ENCODE measurements around the gene MALL. TPM values are rescaled to one million over a fixed set of nuclear protein-coding genes. Genes with fewer than 3 reads are reported as not detected.
"Not testable (repeated sequence)": the region's sequence is repeated elsewhere in the genome, so short reads cannot be mapped to it uniquely, and the experiment has no call there.

The MALL gene
- polyA plus RNA-seq (ENCODE audit: insufficient read length in 10 of 10) = 10 to 100 TPM in 5 of 10 donors, 1 to 10 TPM in 5; 6.6 to 15.7 (median 9.9) TPM
- long read RNA-seq, donor 1, partial matches to known transcripts = 0 of 1 reads
- long read RNA-seq, donor 1, other reads (novel, unspliced or antisense) = 0 of 1 reads
- long read RNA-seq, donor 2, partial matches to known transcripts = 0 of 1 reads
- long read RNA-seq, donor 2, other reads (novel, unspliced or antisense) = 0 of 1 reads
- long read RNA-seq, donor 3 = 0 reads
- long read RNA-seq, donor 4, partial matches to known transcripts = 0 of 1 reads
- long read RNA-seq, donor 4, other reads (novel, unspliced or antisense) = 0 of 1 reads
- long read RNA-seq, donor 5, partial matches to known transcripts = 6 of 6 reads
- long read RNA-seq, donor 5, other reads (novel, unspliced or antisense) = 0 of 6 reads
- long read RNA-seq, donor 6 = 0 reads
- long read RNA-seq, donor 7, partial matches to known transcripts = 0 of 2 reads
- long read RNA-seq, donor 7, other reads (novel, unspliced or antisense) = 0 of 2 reads
- long read RNA-seq, donor 8 = 0 reads
- long read RNA-seq, donor 9, partial matches to known transcripts = 0 of 1 reads
- long read RNA-seq, donor 9, other reads (novel, unspliced or antisense) = 0 of 1 reads

DNA sequence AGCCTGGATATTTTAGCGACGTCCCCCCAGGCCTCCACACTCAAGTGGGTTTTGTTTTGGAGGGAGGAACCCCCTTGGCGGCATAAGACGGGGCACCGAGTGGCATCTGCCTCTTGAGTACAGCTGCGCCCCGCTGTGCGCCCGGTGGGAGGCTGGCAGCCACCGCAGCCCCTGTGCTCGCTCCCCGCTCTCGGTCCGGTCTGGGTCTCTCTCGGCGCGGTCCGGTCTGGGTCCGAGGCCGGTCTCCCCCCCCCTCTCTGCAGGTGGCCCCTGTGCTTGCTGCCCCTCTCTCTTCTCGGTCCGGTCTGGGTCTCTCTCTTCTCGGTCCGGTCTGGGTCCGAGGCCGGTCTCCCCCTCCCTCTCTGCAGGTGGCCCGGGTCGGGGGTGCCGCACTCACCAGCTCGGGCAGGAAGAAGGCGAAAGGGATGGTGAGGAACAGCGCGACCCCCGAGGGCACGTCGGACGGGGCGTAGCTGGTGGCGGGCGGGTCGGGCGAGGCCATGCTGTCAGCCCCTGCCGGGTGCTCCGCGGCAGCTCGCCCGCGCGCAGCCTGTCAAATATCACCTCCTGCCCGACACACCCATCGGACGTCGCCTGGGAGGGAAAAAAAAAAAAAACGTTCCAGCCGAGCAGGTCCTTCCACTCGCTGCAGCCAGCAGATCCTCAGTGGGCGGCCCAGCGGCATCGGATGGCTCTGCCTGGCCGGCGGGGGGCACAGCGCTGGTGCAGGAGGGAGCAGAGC lies at the start of gene MALL:
TSS of gene MALL (minus strand) at position 532 of the 742 bp plus-strand sequence. CDS start at position 502, 30 bp downstream.
- DNase-seq = no peak

GRCh38 chr2:110157153-110157793 lies 41.7 kb upstream of the MALL start:
- peak; percentile 47 to 66 (median 48) for DNase-seq

GRCh38 chr2:110154828-110155227 lies 39.2 kb upstream of the MALL start:
- DNase-seq = not testable (repeated sequence)

GRCh38 chr2:110154188-110154587 lies 38.6 kb upstream of the MALL start:
- DNase-seq = not testable (repeated sequence)

- no peak for DNase-seq
These were observed 37.8 kb upstream of the MALL start for GRCh38 chr2:110153416-110153815.

DNA sequence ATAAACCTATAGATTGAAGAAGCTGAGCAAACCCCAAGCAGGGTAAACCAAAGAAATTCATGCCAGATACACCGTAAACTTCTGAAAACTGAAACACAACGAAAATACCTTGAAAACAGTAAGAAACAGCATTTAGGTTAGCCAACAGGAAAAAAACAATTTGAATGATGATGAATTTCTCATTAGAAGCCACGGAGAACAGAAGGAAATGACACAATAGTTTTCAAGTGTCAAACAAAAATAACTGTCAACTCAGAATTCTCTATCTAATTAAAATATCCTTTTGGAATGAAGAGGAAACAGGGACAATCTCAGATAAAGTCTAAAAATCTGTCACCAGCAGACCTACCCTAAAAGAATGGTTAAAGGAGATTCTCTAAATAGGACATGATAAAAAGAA lies 37.3 kb upstream of the MALL start:
- no peak for DNase-seq

GRCh38 chr2:110149330-110150220 lies 34.0 kb upstream of the MALL start:
- DNase-seq = peak in 1 of 3 donors; percentile 66

DNA sequence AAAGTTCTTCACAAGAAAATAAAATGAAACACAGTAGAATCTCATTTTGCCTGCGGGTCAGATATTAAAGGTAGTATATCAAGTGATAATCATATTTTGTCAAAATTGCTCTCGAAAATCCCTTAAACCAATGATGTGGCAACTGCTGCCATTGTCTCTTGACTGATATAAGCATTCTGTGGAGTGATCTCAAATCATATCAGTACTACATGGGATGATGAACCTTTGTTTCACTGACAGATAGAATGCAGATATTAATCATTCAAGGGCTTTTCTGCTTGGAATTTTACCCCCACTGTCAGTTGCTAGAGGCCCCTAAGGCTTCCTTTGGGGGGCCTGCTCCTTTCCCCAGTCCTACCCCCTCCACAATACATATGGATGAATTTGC lies 31.3 kb upstream of the MALL start:
- no peak for DNase-seq

GRCh38 chr2:110146183-110146944 lies 30.7 kb upstream of the MALL start:
- DNase-seq = no peak

GRCh38 chr2:110143982-110144381 lies 28.4 kb upstream of the MALL start:
- DNase-seq = no peak

DNA sequence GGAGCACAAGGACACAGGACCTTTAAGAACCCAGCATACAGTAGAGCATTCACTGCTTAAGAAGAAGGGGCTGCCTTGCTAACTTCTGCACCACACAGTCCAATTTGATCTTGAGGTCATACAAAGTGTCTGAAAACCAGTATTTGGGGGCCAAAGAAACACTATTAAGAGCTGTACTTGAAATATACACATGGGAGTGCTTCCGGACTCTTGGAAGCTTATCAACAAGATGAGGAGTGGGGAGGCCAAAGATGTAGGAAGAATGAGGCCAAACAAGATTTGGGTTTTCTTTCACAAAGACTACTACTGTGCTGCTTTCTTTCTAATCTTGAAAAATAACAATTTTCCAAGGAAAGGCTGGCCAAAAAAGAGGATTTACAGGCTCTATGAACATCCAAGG lies 24.8 kb upstream of the MALL start:
- peak in 1 of 3 donors; percentile 36 for DNase-seq

DNA sequence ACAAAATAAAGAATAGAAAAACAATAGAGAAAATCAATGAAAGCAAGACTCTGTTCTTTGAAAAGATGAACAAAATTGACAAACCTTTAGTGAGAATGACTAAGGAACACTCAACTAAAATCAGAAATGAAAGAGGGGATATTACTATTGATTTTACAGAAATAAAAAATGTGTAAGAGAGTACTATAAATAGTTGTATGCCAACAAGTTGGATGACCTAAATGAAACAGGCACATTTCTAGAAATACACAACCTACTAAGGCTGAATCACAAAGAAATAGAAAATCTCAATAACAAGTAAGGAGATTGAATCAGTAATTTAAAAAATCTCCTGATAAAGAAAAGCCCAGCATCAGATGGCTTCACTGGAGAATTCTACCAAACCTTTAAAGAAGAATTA lies 18.4 kb upstream of the MALL start:
- DNase-seq = no peak

- DNase-seq = no peak
These were observed 15.5 kb upstream of the MALL start for GRCh38 chr2:110131166-110131565.

DNA sequence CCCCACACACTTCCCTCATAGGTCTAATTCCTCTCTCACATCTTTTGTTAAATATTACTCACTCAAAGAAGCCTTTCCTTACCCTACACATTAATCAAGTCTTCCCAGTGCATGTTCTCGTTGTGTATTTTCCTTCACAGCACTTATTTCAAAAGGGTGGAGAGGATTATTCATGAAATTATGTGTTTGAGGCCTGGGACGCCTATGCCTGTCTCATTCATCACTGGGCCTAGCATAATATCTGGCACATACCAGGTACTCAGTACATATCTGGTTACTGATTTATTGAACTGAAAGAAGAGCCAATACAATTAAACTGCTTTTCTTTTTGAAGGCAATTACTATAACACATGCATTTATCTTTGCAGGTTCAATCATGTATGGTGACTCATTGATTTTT lies 15.1 kb upstream of the MALL start:
- DNase-seq = no peak

DNA sequence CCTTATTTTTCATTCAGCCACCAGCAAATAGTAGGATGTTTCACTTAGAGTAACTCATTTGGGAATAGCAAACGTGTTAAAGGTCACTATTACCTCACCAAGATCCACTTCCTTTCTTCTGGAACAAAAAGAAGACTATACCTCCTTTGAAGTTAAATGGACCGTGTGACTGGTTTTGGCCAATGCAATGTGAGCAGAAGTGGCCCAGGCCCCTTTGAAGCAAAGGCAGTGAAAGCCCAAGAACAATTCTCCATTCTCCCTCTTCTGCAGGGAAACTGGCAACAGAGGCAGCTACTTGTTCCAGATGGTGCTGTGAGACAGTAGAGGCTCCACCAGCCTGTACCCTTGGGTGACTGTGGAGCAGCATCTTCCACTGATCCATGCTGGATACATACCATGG lies 11.3 kb upstream of the MALL start:
- DNase-seq = no peak

DNA sequence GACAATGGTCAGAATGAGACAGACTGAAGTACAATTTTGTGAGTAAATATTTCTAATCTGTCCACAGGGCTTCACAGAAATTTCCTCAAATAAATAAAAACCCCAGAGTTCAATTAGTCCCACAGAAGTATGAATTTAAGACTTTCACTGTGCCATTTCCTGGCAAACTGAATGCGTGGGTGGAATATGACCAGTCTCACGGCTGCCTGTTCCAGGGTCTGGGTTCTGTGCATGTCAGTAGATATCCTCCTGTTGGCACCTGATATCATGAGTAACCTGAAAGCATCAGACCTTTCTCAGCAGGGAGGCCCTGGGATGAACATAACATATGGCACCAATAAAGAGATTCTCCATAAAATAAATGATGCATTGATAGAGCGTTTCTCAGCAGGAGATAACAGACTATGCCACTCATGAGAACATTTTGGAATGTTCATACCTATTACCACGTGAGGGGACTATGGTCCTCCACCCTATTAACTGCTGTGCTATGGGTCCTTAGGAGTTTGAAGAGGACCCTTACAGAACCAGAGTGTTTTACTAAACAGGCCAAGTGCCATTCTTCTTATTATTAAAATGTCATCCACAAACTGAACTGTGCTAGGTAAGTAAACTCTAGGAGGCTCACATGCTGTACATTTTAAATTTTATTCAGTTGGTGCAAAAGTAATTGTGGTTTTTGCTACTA lies 10.6 kb upstream of the MALL start:
- DNase-seq = no peak

DNA sequence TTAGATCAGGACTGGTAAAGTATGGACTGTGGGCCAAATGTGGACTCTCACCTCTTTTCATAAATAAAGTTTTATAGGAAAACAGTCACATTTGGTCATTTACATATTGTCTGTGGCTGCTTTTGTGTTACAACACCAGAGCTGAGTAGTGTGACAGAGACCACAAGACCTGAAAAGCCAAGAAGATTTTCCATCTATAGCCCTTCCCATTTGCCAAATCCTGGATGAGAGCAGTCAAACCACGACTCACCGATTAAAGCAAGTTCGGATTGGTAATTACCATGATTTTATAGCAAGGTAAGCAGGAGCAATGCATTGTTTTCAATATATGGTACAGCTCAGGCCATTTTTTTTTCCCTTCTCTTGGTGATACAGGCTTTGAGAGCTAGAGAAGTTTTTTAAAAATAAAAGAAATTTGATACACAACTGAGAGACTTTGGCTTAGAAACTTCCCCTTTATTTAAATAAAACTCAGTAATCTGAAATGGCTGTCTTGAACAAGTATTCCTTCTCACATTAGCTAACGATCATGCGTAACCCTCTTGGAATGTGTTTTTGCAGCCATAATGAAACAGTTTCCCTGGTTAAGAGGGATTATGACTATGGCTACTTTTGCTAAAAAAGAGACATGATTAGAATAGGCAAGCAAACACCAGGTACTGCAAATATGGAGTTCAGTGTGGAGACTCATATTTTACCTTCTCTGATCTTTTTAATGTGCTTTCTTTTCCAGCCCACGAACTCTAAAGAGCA lies 9.5 kb upstream of the MALL start:
- no peak for DNase-seq

- no peak for DNase-seq
These were observed 8.6 kb upstream of the MALL start for GRCh38 chr2:110124038-110124825.

Data from muscle of back (tissue), 13 donors.